GM12872 (cell line): Measurements from ENCODE around the gene PTPRG.

ENCODE experiments used
- TF ChIP-seq, protein P1 (sequence below): IDR thresholded peaks from 3 replicates; pipeline ENCODE4 v1.5.1; 2011; ENCODE audit warnings: low read depth, mild to moderate bottlenecking, low read length, moderate library complexity; ENCODE audit not compliant: insufficient read depth

PTPRG gene

DNA sequence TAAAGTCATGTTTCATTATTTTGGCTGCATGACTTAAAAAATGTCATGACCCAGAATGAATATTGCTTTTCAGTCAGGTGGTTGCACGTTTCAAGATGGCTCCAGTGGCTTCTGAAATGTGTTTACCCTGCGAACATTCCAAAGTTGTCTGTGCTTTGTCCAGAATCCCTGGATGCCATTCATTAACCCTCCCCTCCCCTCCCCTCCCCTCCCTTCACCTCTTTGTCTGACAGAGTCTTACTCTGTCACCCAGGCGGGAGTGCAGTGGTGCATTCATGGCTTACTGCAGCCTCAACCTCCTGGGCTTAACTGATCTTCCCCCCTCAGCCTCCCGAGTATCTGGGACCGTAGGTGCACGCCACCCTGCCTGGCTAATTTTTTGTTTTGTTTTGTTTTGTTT, 308.0 kb downstream of the PTPRG start:
- TF ChIP-seq, protein P1, sequence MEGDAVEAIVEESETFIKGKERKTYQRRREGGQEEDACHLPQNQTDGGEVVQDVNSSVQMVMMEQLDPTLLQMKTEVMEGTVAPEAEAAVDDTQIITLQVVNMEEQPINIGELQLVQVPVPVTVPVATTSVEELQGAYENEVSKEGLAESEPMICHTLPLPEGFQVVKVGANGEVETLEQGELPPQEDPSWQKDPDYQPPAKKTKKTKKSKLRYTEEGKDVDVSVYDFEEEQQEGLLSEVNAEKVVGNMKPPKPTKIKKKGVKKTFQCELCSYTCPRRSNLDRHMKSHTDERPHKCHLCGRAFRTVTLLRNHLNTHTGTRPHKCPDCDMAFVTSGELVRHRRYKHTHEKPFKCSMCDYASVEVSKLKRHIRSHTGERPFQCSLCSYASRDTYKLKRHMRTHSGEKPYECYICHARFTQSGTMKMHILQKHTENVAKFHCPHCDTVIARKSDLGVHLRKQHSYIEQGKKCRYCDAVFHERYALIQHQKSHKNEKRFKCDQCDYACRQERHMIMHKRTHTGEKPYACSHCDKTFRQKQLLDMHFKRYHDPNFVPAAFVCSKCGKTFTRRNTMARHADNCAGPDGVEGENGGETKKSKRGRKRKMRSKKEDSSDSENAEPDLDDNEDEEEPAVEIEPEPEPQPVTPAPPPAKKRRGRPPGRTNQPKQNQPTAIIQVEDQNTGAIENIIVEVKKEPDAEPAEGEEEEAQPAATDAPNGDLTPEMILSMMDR: no peak

- TF ChIP-seq, protein P1: no peak
Measured at GRCh38 chr3:61871644-61872043, 310.3 kb downstream of the PTPRG start.

DNA sequence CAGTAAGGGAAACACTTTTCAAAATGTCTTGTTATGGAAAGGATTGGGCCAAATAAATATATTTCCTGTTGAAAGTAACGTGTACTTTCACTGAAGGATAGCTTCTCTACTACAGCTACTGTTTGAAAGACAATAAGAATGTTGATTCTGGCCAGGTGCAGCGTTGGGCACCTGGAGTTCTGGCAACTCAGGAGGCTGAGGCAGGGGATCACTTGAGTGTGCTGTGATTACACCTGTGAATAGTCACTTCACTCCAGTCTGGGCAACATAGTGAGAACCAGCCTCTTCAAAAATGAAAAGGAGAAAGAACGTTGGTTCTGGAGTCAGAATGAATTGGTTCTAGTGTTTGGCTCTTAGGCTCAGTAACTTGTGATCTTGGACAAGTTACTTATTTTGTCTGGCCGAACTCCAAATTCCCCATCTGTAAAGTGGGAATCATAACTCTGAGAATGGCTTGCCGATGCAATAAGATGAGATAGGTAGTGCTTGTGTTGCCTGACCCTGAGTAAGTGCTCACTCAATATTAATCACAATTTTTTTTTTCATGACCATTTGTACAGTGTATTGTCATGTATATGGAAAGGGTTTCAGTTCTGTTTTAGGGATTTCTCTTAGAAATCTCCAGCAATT, 310.8 kb downstream of the PTPRG start:
- TF ChIP-seq, protein P1: no peak

GRCh38 chr3:61875046-61875844, 313.9 kb downstream of the PTPRG start:
- TF ChIP-seq, protein P1: no peak

DNA sequence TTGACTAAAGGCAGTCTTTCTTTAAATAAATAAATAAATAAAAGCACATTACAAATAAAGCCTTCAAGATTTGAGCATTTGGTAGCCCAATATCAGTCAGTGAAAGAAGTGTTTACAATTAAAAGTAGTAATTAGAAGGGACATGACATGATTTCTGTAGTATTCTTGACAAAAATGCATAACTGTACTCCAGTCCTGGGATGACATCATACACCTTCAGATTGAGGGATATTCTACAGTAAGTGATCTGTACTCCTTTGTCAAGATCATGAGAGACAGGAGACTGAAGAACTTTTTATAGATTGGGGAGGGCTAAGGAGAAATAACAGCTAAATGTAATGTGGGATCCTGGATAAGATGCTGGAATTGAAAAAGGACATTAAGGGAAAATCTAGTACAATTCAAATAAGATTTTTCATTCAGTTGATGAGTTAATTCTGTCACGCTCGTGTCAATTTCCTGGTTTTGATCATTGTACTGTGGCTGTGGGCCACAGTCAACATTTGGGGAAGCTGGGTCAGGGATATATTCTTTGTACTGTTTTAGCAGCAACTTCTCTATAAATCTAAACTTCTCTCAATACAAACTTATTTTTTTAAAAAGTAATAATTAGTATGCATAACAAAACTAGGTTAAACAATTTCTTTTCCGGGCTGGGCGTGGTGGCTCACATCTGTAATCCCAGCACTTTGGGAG, 314.8 kb downstream of the PTPRG start:
- TF ChIP-seq, protein P1: no peak

- TF ChIP-seq, protein P1: no peak
Measured at GRCh38 chr3:61876797-61877196, 315.4 kb downstream of the PTPRG start.
